K562 (cell line): Measurements from ENCODE around the gene SHISAL1.

Experiments
- ATF6 ChIP-seq: sonication (generic); formaldehyde crosslinking; IDR thresholded peaks from 2 replicates; pipeline ENCODE4 v1.4.0; 2020; ENCODE audit warnings: mild to moderate bottlenecking, missing genetic modification reagents
- CTCF ChIP-seq, 3 experiments: IDR thresholded peaks in 2 of 3; conservative IDR thresholded peaks in 1 of 3; 2 replicates each; pipeline ENCODE4 v1.5.1; 2011 to 2012; ENCODE audit warnings: low read length in 3 of 3, mild to moderate bottlenecking in 3 of 3, control low read depth in 2 of 3, improper control_type of control experiment in 1 of 3, inconsistent platforms in 1 of 3, low read depth in 1 of 3, mixed read lengths in 1 of 3, moderate library complexity in 1 of 3; ENCODE audit not compliant: insufficient read depth in 2 of 3
- CXXC5 ChIP-seq: fragments of 250-450 bp; sonication (Bioruptor Pico); IDR thresholded peaks from 2 replicates; pipeline ENCODE4 v1.8.0; 2022; ENCODE audit warnings: inconsistent platforms, mild to moderate bottlenecking, moderate library complexity
- ELF1 ChIP-seq: fragments of 200-800 bp; sonication (Bioruptor generic); IDR thresholded peaks from 2 replicates; pipeline ENCODE4 v1.6.1; 2016; ENCODE audit warnings: missing genetic modification characterization, missing compliant biosample characterization
- EP300 ChIP-seq: IDR thresholded peaks from 2 replicates; pipeline ENCODE4 v1.6.1; 2012; ENCODE audit warnings: low read length, improper control_type of control experiment
- FOXJ2 ChIP-seq: fragments of 200-800 bp; sonication (Bioruptor generic); IDR thresholded peaks from 2 replicates; pipeline ENCODE4 v1.6.1; 2016; ENCODE audit warnings: missing genetic modification characterization, missing compliant biosample characterization
- KAT8 ChIP-seq: fragments of 450-650 bp; IDR thresholded peaks from 2 replicates; pipeline ENCODE4 v1.6.1; 2016; ENCODE audit warnings: low read depth, mild to moderate bottlenecking
- RNF2 ChIP-seq: sonication (generic); IDR thresholded peaks from 2 replicates; pipeline ENCODE4 v1.6.1; 2016
- TF ChIP-seq, protein P1 (sequence below): sonication (generic); formaldehyde crosslinking; IDR thresholded peaks from 2 replicates; pipeline ENCODE4 v1.9.0; 2022; ENCODE audit warnings: mild to moderate bottlenecking, missing genetic modification reagents

GRCh38 chr22:44213489-44214043 is 99.2 kb downstream of the SHISAL1 start:
- TF ChIP-seq FOXJ2 (tag) = no peak
- no peak for TF ChIP-seq RNF2
- TF ChIP-seq CTCF (IDR thresholded peaks at IDR 0.05 in 2 of 3, conservative IDR thresholded peaks at IDR 0.05 in 1 of 3; ENCODE audit: insufficient read depth in 2 of 3, low read depth in 1 of 3, low read length in 3 of 3) = no peak
- no peak for TF ChIP-seq ATF6 (CRISPR knock-in tag)
- TF ChIP-seq, protein P1, sequence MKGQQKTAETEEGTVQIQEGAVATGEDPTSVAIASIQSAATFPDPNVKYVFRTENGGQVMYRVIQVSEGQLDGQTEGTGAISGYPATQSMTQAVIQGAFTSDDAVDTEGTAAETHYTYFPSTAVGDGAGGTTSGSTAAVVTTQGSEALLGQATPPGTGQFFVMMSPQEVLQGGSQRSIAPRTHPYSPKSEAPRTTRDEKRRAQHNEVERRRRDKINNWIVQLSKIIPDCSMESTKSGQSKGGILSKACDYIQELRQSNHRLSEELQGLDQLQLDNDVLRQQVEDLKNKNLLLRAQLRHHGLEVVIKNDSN (CRISPR knock-in tag) = no peak
- TF ChIP-seq ELF1 (tag) = no peak
- no peak for TF ChIP-seq CXXC5 (CRISPR knock-in tag)
- TF ChIP-seq EP300 = no peak
- TF ChIP-seq KAT8 = no peak
